Keratinocyte (primary cell): ENCODE results near the gene HGFAC.

Experiments used
- EZH2 ChIP-seq: IDR thresholded peaks from one replicate; pipeline ENCODE4 v1.6.1; 2012; ENCODE audit warnings: inconsistent platforms, mild to moderate bottlenecking, low read length, moderate library complexity
- TF ChIP-seq, protein P1 (sequence below), 3 experiments: IDR thresholded peaks in 1 of 3; conservative IDR thresholded peaks in 1 of 3; optimal IDR thresholded peaks in 1 of 3; 2 replicates in 2 of 3; 3 replicates in 1 of 3; pipeline versions ENCODE3 to v1.5.1; 2011; ENCODE audit warnings: low read length in 3 of 3, mild to moderate bottlenecking in 3 of 3, moderate library complexity in 2 of 3, control low read depth in 1 of 3, inconsistent platforms in 1 of 3; ENCODE audit not compliant: insufficient read depth in 2 of 3; ENCODE audit errors: extremely low read depth in 1 of 3

DNA sequence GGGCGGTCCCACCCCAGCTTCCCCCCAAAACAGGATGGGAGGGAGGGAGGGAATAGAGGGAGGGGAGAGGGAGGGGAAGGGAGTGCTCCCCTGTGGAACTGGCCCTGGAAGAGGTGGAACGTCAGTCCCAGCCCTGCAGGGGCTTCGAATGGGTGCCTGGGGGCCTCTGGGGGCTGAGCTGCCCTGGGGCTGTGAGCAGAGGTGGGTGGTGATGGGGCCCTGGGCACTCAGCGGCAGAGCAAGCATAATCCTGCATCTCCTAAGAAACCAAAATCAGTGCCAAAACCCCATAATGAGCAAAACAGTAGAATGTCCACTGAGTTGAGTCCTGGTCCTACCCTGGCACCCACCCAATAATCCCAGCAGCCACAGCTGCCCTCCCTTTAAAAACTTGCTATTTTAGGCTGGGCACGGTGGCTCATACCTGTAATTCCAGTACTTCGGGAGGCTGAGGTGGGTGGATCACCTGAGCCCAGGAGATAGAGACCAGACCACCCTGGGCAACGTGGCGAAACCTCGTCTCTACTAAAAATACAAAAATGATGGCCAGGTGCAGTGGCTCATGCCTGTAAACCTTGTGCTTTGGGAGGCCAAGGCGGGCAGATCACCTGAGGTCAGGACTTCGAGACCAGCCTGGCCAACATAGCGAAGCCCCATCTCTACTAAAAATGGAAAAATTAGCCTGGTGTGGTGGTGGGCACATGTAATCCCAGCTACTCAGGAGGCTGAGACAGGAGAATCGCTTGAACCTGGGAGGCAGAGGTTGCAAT, 32.4 kb downstream of the HGFAC start:
- TF ChIP-seq, protein P1, sequence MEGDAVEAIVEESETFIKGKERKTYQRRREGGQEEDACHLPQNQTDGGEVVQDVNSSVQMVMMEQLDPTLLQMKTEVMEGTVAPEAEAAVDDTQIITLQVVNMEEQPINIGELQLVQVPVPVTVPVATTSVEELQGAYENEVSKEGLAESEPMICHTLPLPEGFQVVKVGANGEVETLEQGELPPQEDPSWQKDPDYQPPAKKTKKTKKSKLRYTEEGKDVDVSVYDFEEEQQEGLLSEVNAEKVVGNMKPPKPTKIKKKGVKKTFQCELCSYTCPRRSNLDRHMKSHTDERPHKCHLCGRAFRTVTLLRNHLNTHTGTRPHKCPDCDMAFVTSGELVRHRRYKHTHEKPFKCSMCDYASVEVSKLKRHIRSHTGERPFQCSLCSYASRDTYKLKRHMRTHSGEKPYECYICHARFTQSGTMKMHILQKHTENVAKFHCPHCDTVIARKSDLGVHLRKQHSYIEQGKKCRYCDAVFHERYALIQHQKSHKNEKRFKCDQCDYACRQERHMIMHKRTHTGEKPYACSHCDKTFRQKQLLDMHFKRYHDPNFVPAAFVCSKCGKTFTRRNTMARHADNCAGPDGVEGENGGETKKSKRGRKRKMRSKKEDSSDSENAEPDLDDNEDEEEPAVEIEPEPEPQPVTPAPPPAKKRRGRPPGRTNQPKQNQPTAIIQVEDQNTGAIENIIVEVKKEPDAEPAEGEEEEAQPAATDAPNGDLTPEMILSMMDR (optimal IDR thresholded peaks at IDR 0.05 in 1 of 3, IDR thresholded peaks at IDR 0.05 in 1 of 3, conservative IDR thresholded peaks at IDR 0.05 in 1 of 3; ENCODE audit: extremely low read depth in 1 of 3, insufficient read depth in 2 of 3, low read length in 3 of 3): no peak
- TF ChIP-seq EZH2: no peak
